ENCODE measurements around the gene NFYA.

The NFYA gene

DNA sequence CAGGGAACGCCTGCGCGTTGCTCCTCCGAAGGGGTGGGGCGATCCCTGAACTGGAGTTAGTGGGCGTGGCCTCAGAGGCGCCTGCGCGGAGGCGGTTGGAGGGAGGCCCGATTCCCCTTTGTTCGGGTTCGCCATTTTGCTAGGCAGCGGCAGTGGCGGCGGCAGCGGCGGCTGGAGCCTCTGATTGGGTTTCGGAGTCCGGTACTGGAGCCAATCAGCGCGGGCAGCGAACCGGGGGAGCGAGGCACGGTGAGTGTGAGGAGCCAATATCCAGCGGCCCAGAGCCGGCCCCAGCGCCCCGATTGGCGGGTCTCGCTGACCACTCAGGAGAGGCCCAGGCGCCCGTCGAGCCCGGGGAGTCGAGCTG, at the start of gene NFYA:
Gene NFYA (plus strand): TSS at position 139 of the 367 bp plus-strand sequence. CDS start 6,116 bp downstream, outside the sequence.
- no peak for DNase-seq

DNA sequence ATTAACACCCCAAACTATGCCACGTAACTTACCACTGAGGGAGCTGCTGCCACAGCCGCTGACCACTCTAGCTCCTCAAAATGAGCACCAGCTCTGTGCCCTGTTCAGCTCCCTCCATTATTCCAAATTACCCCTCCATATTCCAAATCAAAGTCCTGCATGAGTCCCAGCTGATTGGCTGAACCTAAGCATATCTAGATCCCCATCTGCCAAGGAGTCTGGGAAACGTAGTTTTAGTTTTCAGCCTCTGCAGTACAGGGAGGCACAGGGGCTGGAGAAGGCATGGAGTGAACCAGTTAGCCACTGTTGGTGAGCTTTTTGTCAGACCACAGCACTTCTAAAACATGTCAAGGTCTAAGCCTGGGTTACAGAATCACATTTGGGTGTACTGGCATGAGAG, 49.7 kb upstream of the NFYA start:
- DNase-seq = no peak

DNA sequence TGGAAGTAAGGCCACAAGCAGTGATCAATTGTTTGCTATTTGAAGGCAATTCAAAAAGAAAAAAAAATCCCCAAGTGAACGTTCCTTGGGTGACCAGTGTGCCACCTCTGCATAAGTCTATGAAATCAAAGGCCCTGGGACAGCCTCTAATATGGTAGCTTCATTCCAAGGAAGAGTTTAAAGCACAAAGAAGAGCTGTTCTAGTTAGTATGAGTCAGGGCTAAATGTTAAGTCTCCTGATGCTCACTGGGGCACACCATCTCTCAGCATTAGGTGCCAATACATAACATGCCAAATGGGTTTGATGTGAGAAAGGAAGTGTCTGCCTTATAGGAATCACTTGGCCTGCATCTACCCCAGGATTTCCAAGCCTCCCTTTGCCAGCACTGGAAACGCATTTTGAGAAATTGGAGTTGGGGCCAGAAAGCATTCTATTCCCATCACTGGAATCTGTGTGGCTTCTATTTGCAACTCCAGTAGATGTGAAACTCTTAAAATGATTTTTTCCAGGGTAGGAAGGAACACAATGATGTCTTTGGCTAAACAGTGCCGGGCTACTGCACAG, 46.7 kb upstream of the NFYA start:
- DNase-seq = no peak

DNA sequence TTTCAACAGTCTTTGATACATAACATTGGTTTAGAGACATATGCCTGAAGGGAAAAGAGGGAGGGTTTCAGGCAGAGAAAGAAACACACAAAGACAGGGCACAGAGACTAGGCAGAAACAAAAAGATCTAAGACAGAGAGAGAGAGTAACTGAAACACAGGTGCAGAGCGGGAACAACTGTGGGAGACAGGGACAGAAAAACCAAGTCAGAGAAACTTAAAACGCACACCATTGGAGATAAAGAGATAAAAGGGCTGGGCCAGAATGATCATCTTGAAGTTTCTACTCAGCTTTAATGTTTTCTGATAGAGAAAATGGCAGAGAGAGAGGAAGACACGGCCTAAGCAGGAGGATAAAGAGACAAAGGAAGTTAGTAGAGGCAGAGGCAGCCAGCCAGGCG, 45.5 kb upstream of the NFYA start:
- no peak for DNase-seq

DNA sequence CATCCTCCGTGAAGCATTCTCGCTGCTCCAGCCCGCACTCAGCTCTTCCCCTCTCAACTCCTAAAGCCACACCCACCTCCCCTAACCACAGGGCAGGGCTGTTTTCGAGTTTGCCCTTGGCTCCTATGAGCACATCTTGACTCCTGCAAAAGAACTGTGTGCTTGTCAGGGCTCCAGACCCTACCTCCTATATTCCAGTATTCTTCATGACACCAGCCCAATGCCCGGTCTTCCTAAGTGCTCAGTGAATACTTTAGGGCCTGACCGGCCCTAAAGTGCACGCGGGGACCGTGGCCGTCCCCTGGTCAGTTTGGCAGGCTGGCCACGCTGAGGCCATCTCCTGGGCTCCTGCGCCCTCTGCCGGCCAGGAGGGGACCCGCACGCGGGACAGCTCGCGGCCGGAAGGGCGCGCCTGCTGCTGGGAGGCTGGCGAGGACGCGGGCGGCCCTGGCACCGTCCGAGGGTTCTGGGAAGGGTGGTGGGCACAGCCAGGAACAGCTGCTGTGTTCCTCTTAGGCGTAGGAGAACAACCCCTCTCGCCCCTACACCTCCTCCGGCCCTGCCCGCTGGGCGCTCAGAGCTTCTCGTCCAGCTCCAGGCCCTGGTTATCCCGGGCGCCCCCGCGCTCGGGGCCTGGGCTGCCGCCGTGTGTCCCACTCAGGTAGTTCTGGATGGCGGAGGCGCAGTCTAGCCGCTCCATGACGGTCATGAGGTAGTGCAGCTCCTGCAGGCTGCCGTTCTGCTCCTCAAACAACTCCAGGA, 44.8 kb upstream of the NFYA start:
- DNase-seq = peak; percentile 29

DNA sequence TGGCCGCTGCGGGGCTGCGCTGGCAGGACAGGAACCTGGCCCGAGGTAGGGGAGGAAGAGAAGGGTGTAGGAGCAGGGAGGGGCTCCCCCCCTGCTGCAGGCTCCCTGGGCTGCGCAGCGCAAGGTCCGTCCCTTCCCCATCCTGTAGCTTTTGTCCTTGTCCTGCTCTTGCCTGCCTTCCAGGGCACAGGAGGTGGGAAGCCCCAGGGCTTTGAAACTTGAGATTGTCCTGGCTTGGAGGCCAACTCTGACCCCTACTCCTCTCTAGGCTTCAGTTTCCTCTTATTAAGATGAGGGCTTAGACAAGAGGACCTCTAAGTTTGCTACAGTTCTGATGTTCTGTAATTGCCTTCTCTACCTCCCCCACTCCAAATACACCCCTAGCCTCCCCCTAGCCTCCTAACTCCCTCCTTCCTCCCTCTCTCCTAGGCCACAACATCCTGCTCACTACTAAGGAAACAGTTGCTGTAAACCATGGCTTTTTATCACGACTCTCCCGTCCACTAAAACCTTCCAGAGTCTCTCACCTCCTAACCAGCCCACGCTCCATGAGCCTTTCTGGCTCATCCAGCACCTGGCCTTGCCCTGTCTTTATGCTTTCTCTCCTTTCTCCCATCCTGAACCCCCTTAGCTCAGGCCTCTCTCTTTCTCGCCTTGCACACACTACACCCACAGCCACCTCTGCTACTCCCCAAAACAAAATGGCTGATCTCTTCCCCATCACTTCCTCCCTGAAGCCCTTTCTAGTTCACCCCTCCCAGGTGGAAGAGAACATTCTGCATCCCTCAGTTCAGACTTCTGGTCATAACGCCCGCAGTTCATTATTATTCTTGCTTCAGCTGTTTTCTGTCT, 44.0 kb upstream of the NFYA start:
- DNase-seq = no peak

DNA sequence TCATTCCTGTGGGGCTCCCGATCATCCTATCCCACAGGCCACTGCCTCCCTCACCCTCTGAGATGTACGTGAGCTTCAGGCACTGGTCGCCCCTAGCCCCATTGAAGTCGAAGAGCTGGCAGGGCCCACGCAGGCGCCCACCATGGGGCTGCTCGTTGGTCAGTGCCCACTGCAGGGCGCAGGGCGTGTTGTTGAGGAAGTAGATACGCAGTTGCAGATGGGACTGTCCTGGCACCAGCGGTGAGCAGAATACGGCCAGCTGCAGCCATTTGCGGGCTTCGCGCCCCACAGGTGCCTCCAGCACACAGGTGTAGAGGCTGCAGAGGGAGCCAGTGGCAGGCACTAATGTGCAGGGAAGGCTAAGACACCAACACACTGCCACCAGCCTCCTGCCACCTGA, 39.9 kb upstream of the NFYA start:
- DNase-seq = no peak

DNA sequence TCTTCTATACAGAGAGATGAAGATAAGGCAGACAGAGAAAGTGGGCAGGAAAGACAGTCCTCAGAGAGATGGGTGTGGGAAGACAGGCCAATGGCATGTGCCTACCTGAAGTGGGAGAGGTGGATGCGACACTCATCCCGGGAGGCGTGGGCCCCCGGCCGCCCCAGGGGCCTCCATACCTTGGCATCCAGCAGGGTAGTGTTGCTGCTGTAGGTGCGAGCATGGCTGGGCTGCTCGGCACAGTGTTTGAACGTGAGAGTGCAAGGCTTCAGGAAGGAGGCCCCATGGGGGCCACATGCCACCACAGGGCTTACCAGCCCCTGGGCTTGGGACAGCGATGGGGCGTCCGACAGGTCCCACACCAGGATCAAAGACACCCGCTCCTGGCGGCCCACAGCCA, 39.0 kb upstream of the NFYA start:
- DNase-seq = no peak

DNA sequence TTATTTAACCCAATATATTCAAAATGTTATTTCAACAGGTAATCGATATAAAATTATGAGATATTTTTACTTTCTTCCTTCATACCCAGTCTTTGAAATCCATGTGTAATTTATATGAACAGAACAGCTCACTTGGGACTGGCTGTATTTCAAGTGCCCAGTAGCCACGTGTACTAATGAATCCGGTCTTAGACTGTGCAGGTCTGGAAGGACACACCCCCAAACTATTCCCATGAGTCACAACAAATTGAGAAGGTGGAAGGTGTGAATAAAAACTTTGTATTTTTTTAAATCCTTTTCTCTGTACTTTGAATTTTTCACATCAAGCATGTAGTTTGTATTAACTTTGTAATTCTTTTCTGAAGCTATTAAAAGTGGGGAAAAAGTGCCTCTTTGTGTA, 36.6 kb upstream of the NFYA start:
- DNase-seq = no peak

DNA sequence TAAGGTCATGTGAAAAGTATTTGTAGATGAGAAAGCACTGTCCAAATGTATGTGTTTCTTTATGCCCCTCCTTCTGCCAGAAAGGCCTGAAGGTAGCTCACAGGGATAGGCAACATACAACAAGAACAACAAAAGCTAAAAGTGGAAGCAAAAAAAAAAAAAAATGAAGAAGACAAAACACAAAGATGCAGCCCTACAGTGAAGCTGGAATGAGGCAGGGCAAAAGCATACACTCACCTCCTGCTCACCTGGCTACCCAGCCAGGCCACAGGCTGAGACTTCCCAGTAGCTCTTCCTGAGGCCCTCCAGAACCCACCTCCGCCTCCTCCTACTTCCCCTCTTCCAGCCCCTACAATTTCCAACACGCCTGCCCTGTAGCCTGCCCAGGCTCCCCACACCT, 36.2 kb upstream of the NFYA start:
- no peak for DNase-seq

DNA sequence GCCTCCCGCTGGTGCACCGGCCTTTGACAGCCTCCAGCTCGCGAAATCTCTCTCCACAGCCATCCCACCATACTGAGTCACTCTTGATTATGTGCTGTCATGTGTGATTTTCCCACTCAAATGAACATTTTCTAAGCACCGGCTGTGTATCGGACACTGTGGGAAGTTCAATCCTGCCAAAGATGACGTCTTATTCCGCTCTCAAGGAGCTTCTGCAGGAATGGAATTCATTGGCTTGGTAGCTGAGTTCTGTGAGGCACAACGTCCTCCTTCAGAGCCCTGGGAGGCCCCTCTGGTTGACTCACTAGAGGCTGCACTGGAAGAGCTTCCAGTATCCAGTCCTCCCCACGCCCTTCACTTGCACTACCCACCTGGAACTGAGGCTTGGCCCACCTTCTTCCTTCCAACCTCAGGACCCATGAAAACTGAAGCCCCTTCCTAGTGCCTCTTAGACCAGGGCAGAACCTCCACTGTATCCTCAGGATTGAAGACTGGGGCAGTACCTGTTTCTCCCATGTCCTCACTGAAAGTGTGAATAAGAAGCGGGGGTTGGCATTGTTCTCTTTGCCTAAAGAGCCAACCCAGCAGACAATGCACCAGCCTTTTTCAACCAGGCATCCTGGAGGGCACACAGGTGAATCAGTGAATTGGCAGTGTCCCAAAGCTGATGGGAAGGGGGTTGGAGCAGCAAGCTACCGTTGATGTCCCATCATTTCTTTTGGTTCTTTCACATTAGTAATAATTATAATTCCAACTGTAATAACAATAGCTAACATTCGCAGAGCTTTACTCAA, 35.5 kb upstream of the NFYA start:
- DNase-seq = no peak

DNA sequence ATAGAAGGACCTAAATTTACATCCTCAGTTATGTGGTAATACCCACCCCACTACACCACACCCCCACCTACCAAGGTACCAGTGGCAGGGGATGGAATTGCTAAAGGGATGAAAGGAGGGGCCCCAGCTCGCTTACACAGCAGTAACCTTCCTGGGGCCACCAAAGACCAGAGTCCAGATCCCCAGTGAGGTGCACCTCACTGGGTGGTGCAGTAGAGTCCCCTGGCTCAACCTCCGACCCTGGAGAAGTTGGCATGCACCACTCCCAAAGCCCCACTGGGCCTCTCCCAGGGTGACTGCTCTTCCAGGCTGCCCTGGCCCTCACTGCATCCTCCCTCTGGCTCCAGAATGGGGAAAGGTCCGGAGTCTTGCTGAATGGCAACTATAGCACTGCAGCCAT, 34.6 kb upstream of the NFYA start:
- no peak for DNase-seq

DNA sequence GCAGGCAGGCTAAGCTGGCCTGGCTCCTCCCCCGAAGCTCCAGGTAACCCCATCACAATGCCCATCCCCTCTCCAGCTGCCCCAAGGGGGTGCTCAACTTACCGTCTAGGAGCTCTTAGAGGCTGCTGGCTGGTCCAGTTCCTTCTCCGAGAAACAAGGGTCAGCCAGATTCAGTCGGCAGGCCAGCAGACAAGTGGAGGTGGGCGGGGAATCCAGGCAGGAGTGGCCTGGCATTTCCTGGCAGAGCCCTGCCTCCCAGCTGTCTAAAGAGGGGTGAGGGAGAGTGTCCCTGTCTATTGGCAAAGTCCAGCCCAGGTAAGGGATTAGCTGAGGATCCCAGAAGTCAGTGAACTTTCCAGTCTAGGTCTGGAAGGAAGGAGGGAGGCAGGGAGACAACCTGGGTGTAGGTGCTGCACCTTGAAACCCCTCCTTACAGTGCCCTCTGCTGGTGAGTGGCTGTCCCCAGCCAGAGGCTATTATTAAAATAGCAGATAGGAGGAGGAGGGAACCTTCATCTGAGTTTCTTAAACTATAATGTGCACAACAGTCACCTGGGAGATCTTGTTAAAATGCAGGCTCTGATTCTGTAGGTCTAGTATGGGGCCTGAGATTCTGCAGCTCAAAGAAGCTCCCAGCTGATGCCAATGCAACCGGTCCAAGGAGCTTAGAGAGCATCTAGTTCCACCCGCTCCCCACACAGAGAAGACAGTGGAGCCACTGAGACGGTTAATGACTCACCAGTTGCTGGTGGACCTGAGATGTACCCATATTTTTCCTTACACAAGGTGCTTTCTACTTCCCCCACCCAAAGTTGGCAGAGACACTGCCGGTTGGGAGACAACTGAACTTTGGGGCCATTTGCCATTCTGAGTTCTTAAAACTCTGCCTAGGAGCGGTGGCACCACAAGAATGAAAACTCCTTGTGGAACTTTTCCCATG, 33.4 kb upstream of the NFYA start, which contains the start of gene UNC5CL:
Gene UNC5CL (minus strand): TSS at position 162 of the 939 bp plus-strand sequence. CDS start 4,147 bp downstream, outside the sequence.
- no peak for DNase-seq

DNA sequence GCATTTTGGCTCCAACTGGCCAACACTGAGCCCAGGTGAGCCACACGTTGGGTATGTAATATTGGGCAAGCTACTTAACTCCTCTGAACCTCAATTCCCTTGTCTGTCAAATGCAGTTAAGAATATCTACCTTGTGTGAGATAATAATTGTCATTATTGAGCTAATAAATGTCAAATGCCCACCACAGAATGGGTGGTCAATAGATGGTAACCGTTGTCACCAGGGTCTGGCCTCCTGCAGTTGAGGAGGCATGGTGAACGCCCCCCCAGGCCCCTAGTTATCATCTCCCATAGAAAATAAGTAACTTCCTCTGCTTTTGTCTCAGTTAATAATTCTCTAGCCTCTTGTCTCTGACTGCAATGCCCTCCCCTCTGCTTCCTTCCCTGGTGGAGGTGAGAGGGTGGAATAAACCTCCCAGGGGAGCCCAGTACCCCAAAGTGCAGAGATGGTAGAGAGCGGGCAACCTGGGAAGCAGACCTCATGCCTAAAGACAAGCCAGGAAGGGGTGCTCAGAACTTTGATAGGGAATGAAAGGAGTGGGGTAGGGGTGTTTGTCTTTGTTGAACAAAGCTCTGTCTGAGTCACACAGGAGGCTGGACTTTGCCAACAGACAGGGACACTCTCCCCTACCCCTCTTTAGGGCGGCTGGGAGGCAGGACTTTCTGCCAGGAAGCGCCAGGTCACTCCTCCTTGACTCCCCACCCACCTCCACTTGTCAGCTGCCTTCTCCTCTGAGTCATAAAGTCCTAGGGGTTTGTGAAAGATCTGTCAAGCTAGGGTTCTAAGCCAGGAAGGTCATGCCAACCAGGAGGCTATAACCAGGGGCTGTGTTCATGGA, 32.5 kb upstream of the NFYA start:
- no peak for DNase-seq

DNA sequence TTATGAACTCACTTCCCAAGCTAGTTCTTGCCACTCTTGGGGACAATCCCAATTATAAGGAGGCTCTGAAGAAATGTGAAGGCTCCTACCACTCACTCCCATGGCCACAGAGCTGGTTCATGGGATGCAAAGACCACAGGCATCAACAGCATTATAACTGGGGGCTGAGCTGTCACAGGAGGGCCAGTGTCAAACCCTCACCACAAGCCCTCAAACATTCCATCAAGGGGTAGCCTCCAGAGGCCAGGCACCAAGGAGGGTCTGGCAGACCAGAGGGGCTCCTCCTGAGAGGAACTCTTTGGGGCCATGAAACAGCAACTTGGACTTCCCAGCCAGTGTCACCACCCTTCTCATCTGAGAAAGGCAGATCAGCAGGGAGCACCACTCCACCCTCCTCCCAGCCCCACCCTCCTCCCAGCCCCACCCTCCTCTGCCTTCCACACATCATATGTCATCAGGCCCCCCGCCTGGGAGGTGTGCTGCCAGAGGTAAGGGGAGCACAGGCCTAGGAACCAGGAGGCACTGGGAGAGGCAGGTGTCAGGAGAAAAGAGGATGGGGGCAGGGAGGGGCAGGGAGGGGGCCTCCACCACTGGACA, 31.7 kb upstream of the NFYA start:
- no peak for DNase-seq

DNA sequence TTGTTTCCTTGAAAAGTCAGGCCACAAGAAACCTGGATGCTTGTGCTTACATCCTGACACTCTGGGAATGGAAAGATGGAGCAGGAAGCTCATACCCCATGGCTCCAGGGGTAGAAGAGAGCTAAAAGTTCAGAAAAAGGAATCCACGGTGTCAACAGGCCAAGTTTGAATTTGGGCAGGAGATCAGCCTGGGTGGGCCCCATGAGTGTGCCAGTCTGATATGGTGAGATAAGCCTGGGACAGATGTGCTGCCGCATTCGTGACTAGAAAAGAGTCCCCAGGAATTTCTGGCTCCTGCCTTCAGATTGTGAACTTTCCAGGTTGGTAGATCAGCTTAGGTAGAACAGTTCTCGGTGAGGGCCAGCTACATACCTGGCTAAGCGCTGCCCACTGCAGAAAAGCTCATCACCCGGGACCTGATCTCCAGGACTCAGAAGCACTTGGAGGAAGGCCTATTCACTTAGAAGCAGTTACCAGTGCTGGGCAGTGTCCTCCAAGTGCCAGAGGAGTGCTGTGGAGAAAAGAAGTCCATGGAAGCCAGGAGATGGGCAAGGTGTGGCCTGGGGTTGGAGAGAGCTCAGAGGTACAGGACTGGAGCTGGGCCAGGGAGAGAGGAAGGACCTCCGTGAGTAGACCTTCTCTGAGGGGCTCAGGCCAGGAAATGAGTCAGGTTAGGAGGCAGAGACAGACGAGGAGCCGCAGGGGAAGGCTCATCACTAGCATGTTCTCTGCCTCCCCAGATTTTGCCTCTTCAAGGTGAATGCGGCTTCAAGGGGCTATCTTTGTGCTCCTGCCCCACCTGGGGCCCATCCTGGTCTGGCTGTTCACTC, 30.3 kb upstream of the NFYA start, which contains the start of gene TSPO2:
Gene TSPO2 (plus strand): TSS at position 242 of the 830 bp plus-strand sequence. CDS start 519 bp downstream, at position 761.
- DNase-seq = no peak

DNA sequence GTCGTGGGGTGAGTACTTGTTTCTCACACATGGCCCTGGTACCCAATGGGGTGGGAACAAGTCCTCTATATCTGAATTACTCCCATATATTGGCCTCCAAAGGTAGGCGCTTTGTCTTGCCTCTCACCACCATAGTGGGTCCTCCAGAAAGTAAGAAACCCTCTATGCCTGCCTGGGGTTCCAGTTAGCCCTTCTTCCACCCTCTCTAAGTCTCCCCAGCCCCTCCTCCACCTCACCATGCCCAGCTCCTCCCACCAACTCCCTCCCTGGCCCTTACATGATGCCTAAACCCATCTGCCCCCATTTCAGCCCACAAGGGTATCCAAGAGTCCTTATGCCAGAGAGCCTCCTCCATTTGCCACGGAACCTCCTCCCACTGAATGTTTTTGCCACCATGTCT, 29.6 kb upstream of the NFYA start:
- no peak for DNase-seq

DNA sequence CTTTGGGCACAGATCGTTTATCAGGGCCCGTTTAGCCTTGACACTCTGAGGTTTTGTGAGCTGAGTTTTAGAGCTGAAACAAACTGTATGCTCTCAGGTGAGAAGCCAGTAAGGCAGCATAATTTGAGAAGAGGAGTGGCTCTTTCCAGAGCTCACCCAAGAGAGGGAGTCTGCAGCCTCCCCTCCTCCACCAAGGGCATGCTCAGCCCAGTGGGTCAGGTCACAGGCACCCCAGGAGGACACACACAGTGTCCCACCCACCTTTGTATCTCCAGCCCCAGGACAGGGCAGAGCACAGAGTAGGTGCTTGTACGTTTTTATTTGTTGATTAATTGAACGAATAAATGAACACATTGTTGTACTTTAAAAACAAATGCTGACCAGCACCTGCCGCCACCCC, 27.1 kb upstream of the NFYA start:
- no peak for DNase-seq

DNA sequence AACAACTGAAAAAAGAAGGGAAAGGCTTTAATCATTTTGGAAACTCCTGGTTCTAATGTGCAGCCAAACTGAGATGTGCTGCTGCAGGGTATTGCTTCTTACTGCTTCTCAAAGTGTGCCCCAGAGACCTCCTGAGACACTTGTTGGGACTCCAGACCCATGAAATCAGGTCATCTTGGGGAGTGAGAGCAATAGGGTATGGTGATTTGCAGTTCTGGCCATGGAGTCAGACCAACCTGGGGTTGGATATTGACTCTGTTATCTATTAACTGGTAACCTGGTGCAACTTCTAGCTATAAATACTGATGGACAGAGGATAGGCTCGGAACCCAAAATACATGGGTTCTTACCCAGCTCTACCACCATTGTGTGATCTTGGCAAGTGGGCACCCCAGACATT, 26.7 kb upstream of the NFYA start:
- DNase-seq = no peak

Data from GF-D8 (cell line).